Activated CD8-positive, alpha-beta T cell treated with anti-CD3 and anti-CD28 coated beads for 36 hours (primary cell): ENCODE results near the gene MYOCD. TPM values are rescaled to one million over a fixed set of nuclear protein-coding genes. Genes with fewer than 3 reads are reported as not detected.
"Not testable (repeated sequence)": the region's sequence is repeated elsewhere in the genome, so short reads cannot be mapped to it uniquely, and the experiment has no call there.

Experiments used
- ATAC-seq: fragments of 200-7000 bp; cut with Tn5 transposase; one replicate; pipeline ENCODE4 v1.10.0; 2021; ENCODE audit warnings: mild to moderate bottlenecking, moderate library complexity
- CTCF ChIA-PET: fragments of 350-600 bp; sonication (Branson Sonifier 250); formaldehyde crosslinking; loops from one replicate; lab custom pipeline; 2021; ENCODE audit warnings: antibody characterized with exemption; lab: Charles Lee
- POLR2A ChIA-PET: fragments of 350-600 bp; sonication (Branson Sonifier 250); formaldehyde crosslinking; loops from one replicate; lab custom pipeline; 2021; ENCODE audit warnings: antibody characterized with exemption; lab: Charles Lee
- DNase-seq: peaks from one replicate; pipeline ENCODE4 v3.0.0-alpha.2; 2020
- H3K27ac Mint-ChIP-seq: one replicate; pipeline ENCODE4 v1.8.0; 2021; ENCODE audit warnings: mild to moderate bottlenecking, mixed read lengths
- H3K27me3 Mint-ChIP-seq: one replicate; pipeline ENCODE4 v1.8.0; 2021; ENCODE audit warnings: mixed read lengths
- H3K36me3 Mint-ChIP-seq: one replicate; pipeline ENCODE4 v1.8.0; 2021; ENCODE audit warnings: low read depth, mixed read lengths
- H3K4me1 Mint-ChIP-seq: one replicate; pipeline ENCODE4 v1.8.0; 2021; ENCODE audit warnings: low read depth, mixed read lengths
- H3K4me3 Mint-ChIP-seq: one replicate; pipeline ENCODE4 v1.8.0; 2021; ENCODE audit warnings: mild to moderate bottlenecking, moderate library complexity, mixed read lengths
- H3K9me3 Mint-ChIP-seq: one replicate; pipeline ENCODE4 v1.8.0; 2021; ENCODE audit warnings: mixed read lengths
- CTCF ChIP-seq: fragments of 200-600 bp; IDR thresholded peaks from one replicate; pipeline ENCODE4 v1.8.0; 2022; ENCODE audit warnings: antibody characterized with exemption, mild to moderate bottlenecking
- intact Hi-C: fragments of 100-400 bp; cut with micrococcal nuclease; formaldehyde crosslinking; loops from one replicate; pipeline ENCODE4 v1.10.0; 2022
- total RNA-seq, 2 experiments: library from RNA; stranded (reverse); gene quantifications; one replicate each; pipeline ENCODE4 v1.2.3, GENCODE V29; 2021

The MYOCD gene
- total RNA-seq, 2 experiments from 2014 or later = not detected

GRCh38 chr17:12627177-12627629 lies 38.5 kb upstream of the MYOCD start:
- Mint-ChIP-seq H3K4me3 (no peak overlapping the region), H3K27me3 (no peaks in the 10 kb centered on the region), H3K27ac (no peak overlapping the region), H3K36me3 (no peaks in the 10 kb centered on the region), H3K9me3 (peaks cover 3% of the 10 kb centered on the region), H3K4me1 (no peaks in the 10 kb centered on the region)
- ChIA-PET POLR2A (no interaction called here), CTCF (no interaction called here)
- no peak for TF ChIP-seq CTCF
- ATAC-seq = no peak
- no peak for DNase-seq
- intact Hi-C loops = no loop called here

- Mint-ChIP-seq H3K27ac (no peak overlapping the region), H3K27me3 (no peaks in the 10 kb centered on the region), H3K9me3 (peaks cover 3% of the 10 kb centered on the region), H3K4me3 (no peak overlapping the region), H3K36me3 (no peaks in the 10 kb centered on the region), H3K4me1 (no peaks in the 10 kb centered on the region)
- DNase-seq = no peak
- ATAC-seq = no peak
- ChIA-PET CTCF (no interaction called here), POLR2A (no interaction called here)
- intact Hi-C loops = no loop called here
- no peak for TF ChIP-seq CTCF
These were observed 37.8 kb upstream of the MYOCD start for GRCh38 chr17:12627781-12628451.

GRCh38 chr17:12631076-12631475 lies 34.6 kb upstream of the MYOCD start:
- Mint-ChIP-seq H3K27ac (no peak overlapping the region), H3K27me3 (peaks cover 7% of the 10 kb centered on the region), H3K4me3 (no peak overlapping the region), H3K36me3 (no peaks in the 10 kb centered on the region), H3K4me1 (no peaks in the 10 kb centered on the region), H3K9me3 (peaks cover 6% of the 10 kb centered on the region)
- POLR2A ChIA-PET = no interaction called here
- ATAC-seq = no peak
- DNase-seq = no peak
- intact Hi-C loops = no loop called here
- CTCF ChIA-PET = no interaction called here
- no peak for TF ChIP-seq CTCF

DNA sequence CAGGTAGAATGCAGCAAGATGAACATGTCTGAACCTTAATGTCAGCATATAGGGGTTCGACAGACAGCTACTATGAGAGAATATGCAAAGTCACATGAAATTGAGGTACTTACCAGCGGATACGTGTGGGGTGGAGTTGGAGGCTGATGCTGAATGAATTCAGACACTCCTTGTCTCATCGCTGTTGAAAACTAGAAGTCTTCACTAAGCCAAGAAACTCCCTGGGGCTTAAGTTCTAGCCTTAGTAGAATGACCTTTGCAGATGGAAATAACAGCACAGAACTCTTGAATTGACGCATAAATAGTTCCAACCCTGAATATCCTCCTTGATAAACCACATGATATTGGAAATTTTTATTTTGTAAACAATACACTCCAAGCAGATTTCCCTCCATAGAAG lies 32.9 kb upstream of the MYOCD start:
- no peak for ATAC-seq
- no peak for TF ChIP-seq CTCF
- H3K27ac Mint-ChIP-seq = no peak overlapping the region

DNA sequence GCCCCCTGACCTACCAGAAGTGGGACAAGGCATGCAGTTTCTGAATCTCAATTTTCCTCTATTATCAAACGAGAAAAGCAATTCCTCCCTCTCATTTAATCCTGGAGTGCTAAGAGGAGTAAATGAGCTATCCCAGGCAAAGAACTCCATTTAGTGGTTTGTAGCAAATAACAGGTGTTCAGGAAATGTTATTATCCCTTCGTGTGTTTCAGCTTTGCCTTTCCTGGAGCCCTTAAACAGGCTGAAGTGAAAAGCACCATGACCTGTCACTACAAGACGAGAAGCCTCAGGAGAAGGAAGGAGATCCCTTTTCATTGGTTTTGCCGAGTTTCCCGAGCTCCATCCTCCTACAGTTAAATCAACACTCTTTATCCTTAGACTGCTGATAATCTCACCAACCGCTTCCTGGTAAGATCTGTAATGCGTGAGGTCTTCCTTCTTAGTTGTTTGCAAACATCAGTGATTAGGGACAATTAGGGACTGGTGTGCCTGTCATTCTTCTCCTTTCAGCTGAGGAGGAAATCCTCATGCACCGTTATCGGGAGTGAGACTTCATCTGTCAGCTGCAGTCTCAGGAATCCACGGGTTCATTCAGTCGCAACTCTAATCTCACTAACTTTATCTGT lies 30.8 kb upstream of the MYOCD start:
- H3K4me1 Mint-ChIP-seq = no peaks in the 10 kb centered on the region
- ATAC-seq = no peak
- no peak for TF ChIP-seq CTCF
- H3K36me3 Mint-ChIP-seq = no peaks in the 10 kb centered on the region
- H3K27me3 Mint-ChIP-seq = peaks cover 7% of the 10 kb centered on the region
- no peak overlapping the region for H3K27ac Mint-ChIP-seq
- H3K9me3 Mint-ChIP-seq = peaks cover 6% of the 10 kb centered on the region
- no peak for DNase-seq
- intact Hi-C loops = no loop called here
- CTCF ChIA-PET = no interaction called here
- H3K4me3 Mint-ChIP-seq = no peak overlapping the region
- POLR2A ChIA-PET = no interaction called here

More for the DNA sequence above, 32.9 kb upstream of the MYOCD start:
- DNase-seq = no peak
- Mint-ChIP-seq H3K36me3 (no peaks in the 10 kb centered on the region), H3K9me3 (peaks cover 6% of the 10 kb centered on the region), H3K4me1 (no peaks in the 10 kb centered on the region), H3K4me3 (no peak overlapping the region), H3K27me3 (peaks cover 7% of the 10 kb centered on the region)
- CTCF ChIA-PET = no interaction called here
- POLR2A ChIA-PET = no interaction called here
- intact Hi-C loops = no loop called here

DNA sequence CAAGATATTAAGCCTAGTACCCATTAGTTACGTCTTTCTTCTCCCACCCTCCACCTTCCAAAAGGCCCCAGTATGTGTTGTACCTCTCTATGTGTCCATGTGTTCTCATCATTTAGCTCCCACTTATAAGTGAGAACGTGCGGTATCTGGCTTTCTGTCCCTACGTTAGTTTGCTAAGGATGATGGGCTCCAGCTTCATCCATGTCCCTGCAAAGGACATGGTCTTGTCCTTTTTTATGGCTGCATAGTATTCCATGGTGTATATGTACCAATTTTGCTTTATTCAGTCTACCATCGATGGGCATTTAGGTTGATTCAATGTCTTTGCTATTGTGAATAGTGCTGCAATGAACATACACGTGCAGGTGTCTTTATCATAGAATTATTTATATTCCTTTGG lies 29.7 kb upstream of the MYOCD start:
- intact Hi-C loops, H3K4me3 Mint-ChIP-seq, H3K9me3 Mint-ChIP-seq, H3K27ac Mint-ChIP-seq, POLR2A ChIA-PET, CTCF ChIA-PET, H3K4me1 Mint-ChIP-seq, H3K27me3 Mint-ChIP-seq, ATAC-seq, H3K36me3 Mint-ChIP-seq, DNase-seq: not testable (repeated sequence)
